ENCODE data around the gene LDLRAD4. TPM values are rescaled to one million over a fixed set of nuclear protein-coding genes. Genes with fewer than 3 reads are reported as not detected.

Gene LDLRAD4
- total RNA-seq, 2 experiments from 2014 or later = 28.4 to 30.1 TPM

DNA sequence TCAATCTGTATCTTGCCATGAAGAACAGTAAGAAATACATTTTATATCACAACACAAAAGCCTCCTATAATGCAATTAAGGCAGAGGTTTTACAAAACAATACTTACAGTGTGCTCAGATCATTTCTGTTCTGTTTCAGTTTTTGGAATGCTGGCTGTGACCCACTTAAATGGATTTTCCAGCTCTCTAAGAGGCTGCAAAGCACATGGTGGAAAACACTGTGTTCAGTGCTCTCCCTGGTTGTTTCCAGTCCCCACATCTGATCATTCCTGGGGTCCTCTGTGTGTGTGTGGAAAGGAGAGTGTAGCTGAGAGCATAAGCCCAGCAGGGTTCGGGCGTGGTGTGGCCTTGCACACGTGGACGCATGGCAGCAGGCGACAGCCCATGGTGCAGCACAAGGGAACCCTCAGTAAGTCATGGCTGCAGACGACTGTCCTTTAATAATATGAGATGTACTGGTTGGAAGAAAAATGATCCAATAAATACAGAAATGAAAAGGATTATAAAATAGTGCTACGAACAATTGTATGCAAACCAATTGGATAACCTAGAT lies 412.2 kb downstream of the LDLRAD4 start:
- DNase-seq = no peak
- peaks cover 9% of the 10 kb centered on the region for H3K4me1 Mint-ChIP-seq (ENCODE audit: low read depth)
- ChIA-PET CTCF (interaction anchor here (3.8 to 4.7 kb wide), 2 partner anchors 72 to 415 kb away, joined by 30 to 55 read pairs; no protein-coding TSS in a partner anchor), POLR2A (no interaction called here)
- no peaks in the 10 kb centered on the region for H3K27me3 Mint-ChIP-seq
- H3K4me3 Mint-ChIP-seq = no peak overlapping the region
- intact Hi-C loops (cut with micrococcal nuclease) = loop anchor here (1.0 kb wide), 2 partner anchors 72 to 414 kb away; no protein-coding TSS in a partner anchor
- no peak overlapping the region for H3K27ac Mint-ChIP-seq
- no peaks in the 10 kb centered on the region for H3K9me3 Mint-ChIP-seq
- H3K36me3 Mint-ChIP-seq = no peaks in the 10 kb centered on the region

DNA sequence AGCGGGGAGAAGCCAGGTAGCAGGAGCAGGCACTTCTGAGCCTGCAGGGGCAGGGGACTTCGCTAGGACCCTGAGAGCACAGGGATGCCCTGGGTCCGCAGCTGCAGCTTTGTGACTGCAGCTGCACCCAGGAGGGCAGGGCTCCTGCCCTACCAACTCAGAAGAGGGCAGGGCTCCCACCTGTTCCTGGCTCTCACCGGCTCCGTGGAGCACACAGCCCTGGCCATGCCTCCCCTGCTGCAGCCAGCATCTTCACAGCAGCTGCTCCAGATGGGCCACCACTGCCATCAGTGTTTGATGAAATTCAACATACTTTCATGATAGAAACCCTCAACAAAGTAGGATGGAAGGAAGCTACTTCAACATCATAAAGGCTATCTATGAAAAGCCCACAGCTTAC lies 415.1 kb downstream of the LDLRAD4 start:
- H3K27ac Mint-ChIP-seq = no peak overlapping the region
- H3K36me3 Mint-ChIP-seq = no peaks in the 10 kb centered on the region
- no peaks in the 10 kb centered on the region for H3K27me3 Mint-ChIP-seq
- no peak for DNase-seq
- POLR2A ChIA-PET = no interaction called here
- H3K9me3 Mint-ChIP-seq = no peaks in the 10 kb centered on the region
- intact Hi-C loops (cut with micrococcal nuclease) = no loop called here
- no peak overlapping the region for H3K4me3 Mint-ChIP-seq
- H3K4me1 Mint-ChIP-seq (ENCODE audit: low read depth) = peaks cover 6% of the 10 kb centered on the region
- CTCF ChIA-PET = interaction anchor here (2.5 to 4.7 kb wide), 2 partner anchors 76 to 418 kb away, joined by 20 to 30 read pairs; no protein-coding TSS in a partner anchor

DNA sequence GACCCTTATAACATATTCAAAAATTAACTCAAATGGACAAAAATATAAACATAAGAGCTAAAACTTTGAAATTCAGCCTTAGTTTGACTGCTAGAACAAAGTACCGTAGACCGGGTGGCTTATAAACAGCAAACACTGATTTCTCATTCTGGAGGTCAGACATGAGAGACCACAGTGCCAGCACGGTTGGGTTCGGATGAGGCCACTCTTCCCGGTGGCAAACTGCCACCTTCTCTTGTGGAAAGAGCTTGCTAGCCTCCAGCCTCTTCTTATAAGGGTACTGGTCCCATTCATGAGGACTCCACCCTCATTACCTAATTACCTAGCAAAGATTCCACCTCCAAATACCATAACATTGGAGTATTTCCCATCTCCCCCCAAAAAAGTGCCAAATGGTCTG lies 416.5 kb downstream of the LDLRAD4 start:
- ChIA-PET POLR2A (no interaction called here), CTCF (no interaction called here)
- intact Hi-C loops (cut with micrococcal nuclease) = no loop called here
- Mint-ChIP-seq H3K4me1 (ENCODE audit: low read depth) (peaks cover 3% of the 10 kb centered on the region), H3K9me3 (no peaks in the 10 kb centered on the region), H3K36me3 (no peaks in the 10 kb centered on the region), H3K27me3 (no peaks in the 10 kb centered on the region), H3K27ac (no peak overlapping the region), H3K4me3 (no peak overlapping the region)
- no peak for DNase-seq

DNA sequence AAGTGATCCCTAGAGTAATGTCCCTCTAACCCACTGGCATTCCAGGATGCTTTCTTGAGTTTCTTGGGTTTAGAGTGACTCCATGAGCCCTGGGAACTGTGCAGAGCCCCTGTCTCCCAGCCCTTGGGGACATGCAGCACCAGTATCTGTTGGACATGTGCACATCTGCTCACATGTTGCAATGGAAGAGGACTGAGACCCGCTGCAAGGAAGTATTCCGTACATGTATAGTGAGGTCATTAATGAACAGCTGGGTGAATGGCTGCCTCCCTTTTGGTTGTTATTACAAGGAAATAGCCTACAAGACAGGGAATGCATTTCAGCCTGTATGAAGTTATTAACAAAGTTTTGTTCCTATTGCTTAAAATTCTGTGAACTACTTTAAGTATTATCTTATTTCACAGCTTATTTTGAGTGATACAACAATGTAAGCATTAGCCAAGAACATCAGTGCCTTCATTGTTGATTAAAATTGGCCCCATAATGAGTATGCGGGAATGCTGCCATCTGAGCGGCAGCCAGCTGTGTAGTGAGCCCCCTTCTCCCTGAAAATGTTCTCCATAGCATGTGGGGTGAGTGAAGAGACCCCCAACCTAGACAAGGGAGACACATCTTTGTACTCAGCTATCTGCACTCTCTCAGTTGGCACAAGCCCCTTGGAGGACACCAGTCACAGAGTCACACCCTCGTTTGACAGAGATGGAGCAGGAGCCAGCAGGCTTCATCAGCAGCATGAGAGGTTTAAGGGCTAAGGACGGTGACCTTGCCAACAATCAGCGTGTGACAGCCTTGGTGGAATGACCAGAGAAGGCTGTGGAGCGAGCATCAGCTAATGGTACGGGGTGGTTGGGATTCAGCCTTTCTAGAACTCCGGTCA lies 420.4 kb downstream of the LDLRAD4 start:
- intact Hi-C loops (cut with micrococcal nuclease) = no loop called here
- Mint-ChIP-seq H3K9me3 (no peaks in the 10 kb centered on the region), H3K27me3 (no peaks in the 10 kb centered on the region), H3K4me3 (no peak overlapping the region), H3K36me3 (peaks cover 3% of the 10 kb centered on the region), H3K27ac (no peak overlapping the region), H3K4me1 (ENCODE audit: low read depth) (no peaks in the 10 kb centered on the region)
- CTCF ChIA-PET = interaction anchor here (0.5 to 0.9 kb wide), 2 partner anchors 71 to 81 kb away, joined by 3 read pairs; no protein-coding TSS in a partner anchor
- POLR2A ChIA-PET = no interaction called here
- no peak for DNase-seq

DNA sequence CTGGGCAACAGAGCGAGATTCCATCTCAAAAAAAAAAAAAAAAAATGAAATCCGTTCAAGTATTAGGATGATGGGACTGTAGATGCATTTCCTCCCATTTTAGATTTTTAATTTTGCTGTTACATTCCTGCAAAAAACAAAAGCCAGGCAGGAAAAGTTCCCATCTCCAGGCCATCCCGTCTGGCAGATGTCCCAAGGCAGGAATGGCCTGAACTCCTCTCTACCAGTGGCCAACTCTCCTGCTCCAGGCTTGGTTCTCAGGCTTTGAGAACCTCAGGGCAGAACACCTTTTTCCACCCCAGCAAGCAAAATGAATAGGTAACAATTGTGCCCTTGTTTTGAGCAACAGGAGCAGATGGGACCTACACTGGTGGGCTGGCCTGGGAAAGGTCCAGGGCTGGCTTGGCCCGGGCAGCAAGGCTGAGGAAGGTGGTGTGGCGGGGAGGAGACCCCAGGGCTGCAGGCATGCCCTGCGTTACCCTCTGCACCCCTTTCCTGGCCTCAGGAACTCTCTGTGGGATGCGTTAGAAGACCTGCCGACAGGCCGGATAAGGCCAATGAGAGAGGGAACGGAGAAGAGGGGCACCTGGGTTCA lies 421.8 kb downstream of the LDLRAD4 start:
- H3K36me3 Mint-ChIP-seq = peaks cover 9% of the 10 kb centered on the region
- no peak overlapping the region for H3K4me3 Mint-ChIP-seq
- no peak overlapping the region for H3K27ac Mint-ChIP-seq
- no peaks in the 10 kb centered on the region for H3K4me1 Mint-ChIP-seq (ENCODE audit: low read depth)
- H3K27me3 Mint-ChIP-seq = no peaks in the 10 kb centered on the region
- H3K9me3 Mint-ChIP-seq = no peaks in the 10 kb centered on the region
- ChIA-PET POLR2A (no interaction called here), CTCF (no interaction called here)
- no peak for DNase-seq
- intact Hi-C loops (cut with micrococcal nuclease) = no loop called here

DNA sequence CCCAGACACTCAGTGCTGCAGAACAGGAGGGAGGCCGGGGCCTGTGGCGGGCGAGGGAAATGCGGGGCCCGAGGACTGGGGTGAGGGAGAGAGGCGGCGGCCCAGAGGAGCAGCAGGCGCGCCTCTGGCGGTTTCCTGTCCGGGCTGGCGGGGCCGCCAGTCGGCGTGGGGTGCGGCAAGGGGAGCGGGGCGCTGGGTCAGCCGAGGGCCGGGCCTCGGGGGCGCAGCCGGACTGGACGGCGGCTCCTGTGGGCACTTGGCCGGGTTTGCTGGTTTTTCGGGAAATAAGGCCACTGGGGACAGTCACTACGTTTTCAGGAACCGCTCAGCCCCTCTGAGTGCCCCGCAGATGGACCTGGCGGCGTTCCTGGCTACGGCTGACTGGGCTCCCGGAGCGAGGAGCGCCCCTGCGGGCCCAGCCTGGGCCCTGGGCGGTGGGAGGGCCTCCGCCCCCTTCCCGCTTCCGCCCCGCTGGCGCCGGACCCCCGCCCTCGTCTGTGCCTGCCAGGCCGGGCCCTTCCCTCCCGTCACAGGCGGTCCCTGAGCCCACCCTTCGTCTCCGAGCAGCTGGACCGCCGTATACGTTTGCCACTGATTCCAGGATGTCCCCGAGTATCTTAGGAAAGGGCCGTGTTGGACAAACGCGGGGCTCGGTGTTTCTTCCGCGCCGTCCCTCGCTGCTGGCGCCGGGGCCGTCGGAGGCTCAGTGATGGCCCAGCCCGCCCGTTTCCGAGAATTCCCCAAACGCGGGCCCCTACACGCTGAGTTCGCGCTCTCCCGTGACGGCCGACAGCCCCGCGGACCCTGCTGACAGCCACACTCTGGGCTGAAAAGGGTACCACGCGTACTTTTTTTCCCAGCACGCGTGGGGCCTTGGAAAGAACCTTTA lies 423.2 kb downstream of the LDLRAD4 start:
- POLR2A ChIA-PET = no interaction called here
- H3K4me1 Mint-ChIP-seq (ENCODE audit: low read depth) = no peaks in the 10 kb centered on the region
- H3K9me3 Mint-ChIP-seq = no peaks in the 10 kb centered on the region
- no peak overlapping the region for H3K27ac Mint-ChIP-seq
- intact Hi-C loops (cut with micrococcal nuclease) = no loop called here
- no peak overlapping the region for H3K4me3 Mint-ChIP-seq
- DNase-seq = no peak
- CTCF ChIA-PET = no interaction called here
- H3K27me3 Mint-ChIP-seq = no peaks in the 10 kb centered on the region
- peaks cover 9% of the 10 kb centered on the region for H3K36me3 Mint-ChIP-seq

DNA sequence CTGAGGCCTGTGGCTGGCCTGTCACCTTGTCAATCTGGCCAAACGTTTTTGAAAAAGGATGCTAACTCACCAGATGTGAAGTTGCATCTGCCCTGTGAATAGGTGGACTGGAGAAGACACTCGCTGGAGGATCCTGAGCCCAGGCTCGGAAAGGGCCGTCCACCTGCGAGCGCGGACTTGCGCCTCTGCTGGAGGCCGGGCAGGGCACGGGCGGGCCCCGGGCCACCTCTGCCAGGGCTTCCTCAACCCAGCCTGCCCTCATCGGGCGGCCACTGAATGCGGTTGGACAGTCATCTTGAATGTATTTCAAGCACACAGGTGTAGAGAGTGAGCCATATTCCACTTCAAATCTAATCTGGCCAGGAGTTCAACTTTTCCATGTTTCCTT lies 423.9 kb downstream of the LDLRAD4 start:
- Mint-ChIP-seq H3K27ac (no peak overlapping the region), H3K36me3 (peaks cover 10% of the 10 kb centered on the region), H3K4me1 (ENCODE audit: low read depth) (no peaks in the 10 kb centered on the region), H3K9me3 (no peaks in the 10 kb centered on the region), H3K27me3 (no peaks in the 10 kb centered on the region), H3K4me3 (no peak overlapping the region)
- intact Hi-C loops (cut with micrococcal nuclease) = no loop called here
- no peak for DNase-seq
- POLR2A ChIA-PET = no interaction called here
- CTCF ChIA-PET = no interaction called here

DNA sequence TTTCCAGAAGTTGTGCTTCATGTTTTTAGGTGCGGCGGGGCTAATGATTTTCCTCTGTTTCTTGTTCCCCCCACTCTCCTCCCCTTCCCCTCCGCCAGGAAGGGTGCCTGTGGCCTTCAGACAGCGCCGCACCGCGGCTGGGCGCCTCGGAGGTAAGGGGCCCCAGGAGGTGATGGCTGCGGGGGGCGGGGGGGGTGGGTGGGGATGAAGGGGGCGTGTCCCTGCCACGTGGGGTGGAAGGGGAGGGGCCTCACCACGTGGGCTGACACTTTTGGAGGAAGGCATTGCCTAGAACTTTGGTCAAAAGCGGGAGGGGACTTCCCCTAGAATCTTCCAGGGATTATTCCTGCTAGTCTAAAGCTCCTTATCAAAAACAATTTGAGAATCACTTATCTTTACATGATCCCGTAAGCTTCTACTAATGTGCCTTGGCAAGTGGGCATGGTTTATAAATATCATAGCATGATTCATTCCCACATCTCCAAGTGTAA lies 424.7 kb downstream of the LDLRAD4 start:
- no peaks in the 10 kb centered on the region for H3K4me1 Mint-ChIP-seq (ENCODE audit: low read depth)
- POLR2A ChIA-PET = no interaction called here
- H3K27ac Mint-ChIP-seq = no peak overlapping the region
- CTCF ChIA-PET = no interaction called here
- intact Hi-C loops (cut with micrococcal nuclease) = no loop called here
- no peaks in the 10 kb centered on the region for H3K9me3 Mint-ChIP-seq
- no peak for DNase-seq
- no peaks in the 10 kb centered on the region for H3K27me3 Mint-ChIP-seq
- H3K4me3 Mint-ChIP-seq = no peak overlapping the region
- H3K36me3 Mint-ChIP-seq = peaks cover 11% of the 10 kb centered on the region

DNA sequence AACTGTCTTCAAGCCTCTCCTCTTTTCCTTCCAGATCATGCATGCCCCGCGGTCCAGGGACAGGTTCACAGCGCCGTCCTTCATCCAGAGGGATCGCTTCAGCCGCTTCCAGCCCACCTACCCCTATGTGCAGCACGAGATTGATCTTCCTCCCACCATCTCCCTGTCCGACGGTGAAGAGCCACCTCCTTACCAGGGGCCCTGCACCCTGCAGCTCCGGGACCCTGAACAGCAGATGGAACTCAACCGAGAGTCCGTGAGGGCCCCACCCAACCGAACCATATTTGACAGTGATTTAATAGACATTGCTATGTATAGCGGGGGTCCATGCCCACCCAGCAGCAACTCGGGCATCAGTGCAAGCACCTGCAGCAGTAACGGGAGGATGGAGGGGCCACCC lies 426.5 kb downstream of the LDLRAD4 start:
- no peak for DNase-seq
- no peaks in the 10 kb centered on the region for H3K4me1 Mint-ChIP-seq (ENCODE audit: low read depth)
- H3K9me3 Mint-ChIP-seq = no peaks in the 10 kb centered on the region
- intact Hi-C loops (cut with micrococcal nuclease) = no loop called here
- no peak overlapping the region for H3K27ac Mint-ChIP-seq
- no peak overlapping the region for H3K4me3 Mint-ChIP-seq
- peaks cover 11% of the 10 kb centered on the region for H3K36me3 Mint-ChIP-seq
- CTCF ChIA-PET = no interaction called here
- POLR2A ChIA-PET = no interaction called here
- H3K27me3 Mint-ChIP-seq = no peaks in the 10 kb centered on the region

DNA sequence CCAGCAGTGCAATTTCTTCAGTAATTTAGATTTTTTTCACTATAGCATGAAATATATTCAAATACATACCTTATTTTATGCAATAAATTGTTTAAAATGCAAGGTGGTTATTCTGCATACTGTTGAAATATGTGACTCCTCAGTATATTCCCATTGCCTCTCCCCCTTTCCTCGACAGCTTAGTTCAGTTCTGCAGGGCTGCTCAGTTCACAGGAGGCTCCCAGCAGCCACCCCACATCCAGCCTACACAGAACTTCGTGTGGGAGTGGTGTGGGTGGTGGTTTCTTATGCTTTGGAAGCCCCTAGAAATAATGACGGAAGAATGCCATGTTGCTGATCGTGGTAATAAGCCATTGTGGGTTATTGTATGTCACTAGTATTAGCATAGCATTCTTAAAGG lies 428.1 kb downstream of the LDLRAD4 start:
- H3K4me1 Mint-ChIP-seq (ENCODE audit: low read depth) = no peaks in the 10 kb centered on the region
- no peaks in the 10 kb centered on the region for H3K9me3 Mint-ChIP-seq
- H3K27me3 Mint-ChIP-seq = no peaks in the 10 kb centered on the region
- CTCF ChIA-PET = no interaction called here
- H3K4me3 Mint-ChIP-seq = no peak overlapping the region
- POLR2A ChIA-PET = no interaction called here
- H3K27ac Mint-ChIP-seq = no peak overlapping the region
- no peak for DNase-seq
- peaks cover 8% of the 10 kb centered on the region for H3K36me3 Mint-ChIP-seq
- intact Hi-C loops (cut with micrococcal nuclease) = no loop called here

DNA sequence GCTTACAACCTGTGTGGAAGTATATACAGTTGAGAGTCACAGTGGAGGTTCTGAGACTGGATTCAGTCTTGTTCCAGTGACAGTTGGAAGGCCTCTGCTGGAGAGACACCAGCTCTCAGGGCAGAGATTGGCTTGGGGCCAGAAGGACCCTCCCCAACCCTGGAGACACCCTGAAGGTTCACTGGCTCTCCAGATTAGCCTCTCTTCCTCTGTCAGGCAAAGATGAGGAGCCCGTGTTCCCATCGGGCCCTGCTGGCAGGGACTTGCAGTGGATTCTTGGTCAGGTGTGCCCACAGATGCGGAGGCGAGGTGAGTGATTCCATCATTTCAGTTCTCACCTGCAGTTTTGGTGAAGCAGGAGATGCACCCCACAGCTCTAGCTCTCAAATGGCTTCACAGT lies 429.2 kb downstream of the LDLRAD4 start:
- no peaks in the 10 kb centered on the region for H3K9me3 Mint-ChIP-seq
- H3K4me1 Mint-ChIP-seq (ENCODE audit: low read depth) = no peaks in the 10 kb centered on the region
- H3K27me3 Mint-ChIP-seq = no peaks in the 10 kb centered on the region
- ChIA-PET POLR2A (no interaction called here), CTCF (no interaction called here)
- no peak overlapping the region for H3K4me3 Mint-ChIP-seq
- peaks cover 8% of the 10 kb centered on the region for H3K36me3 Mint-ChIP-seq
- intact Hi-C loops (cut with micrococcal nuclease) = no loop called here
- DNase-seq = no peak
- no peak overlapping the region for H3K27ac Mint-ChIP-seq
